SK-N-MC (cell line): ENCODE results near the gene UNC5CL.
"Not testable (repeated sequence)": the region's sequence is repeated elsewhere in the genome, so short reads cannot be mapped to it uniquely, and the experiment has no call there.

Source experiments
- DNase-seq: peaks from one replicate; pipeline ENCODE4 v3.0.0-alpha.2; 2011; ENCODE audit warnings: low read depth, low spot score
- H3K27ac ChIP-seq: fragments of 200-600 bp; sonication (generic); 2 replicates; pipeline ENCODE4 v1.5.1; 2016; ENCODE audit warnings: mixed run types
- H3K36me3 ChIP-seq: fragments of 200-600 bp; sonication (generic); 2 replicates; pipeline ENCODE4 v1.6.1; 2017; ENCODE audit warnings: antibody characterized with exemption, low read length, mixed read lengths; ENCODE audit not compliant: insufficient read depth
- H3K4me3 ChIP-seq: fragments of 200-600 bp; sonication (generic); 2 replicates; pipeline ENCODE4 v1.5.1; 2016
- H3K9ac ChIP-seq: fragments of 200-600 bp; sonication (generic); 2 replicates; pipeline ENCODE4 v1.8.0; 2017; ENCODE audit warnings: mixed run types, mixed read lengths; ENCODE audit not compliant: insufficient read length
- H3K9me3 ChIP-seq: fragments of 200-600 bp; sonication (generic); 2 replicates; pipeline ENCODE4 v1.6.1; 2017; ENCODE audit warnings: low read depth, mild to moderate bottlenecking, antibody characterized with exemption, low read length, moderate library complexity, mixed read lengths
- EZH2 ChIP-seq: fragments of 200-600 bp; sonication (generic); IDR thresholded peaks from one replicate; pipeline ENCODE4 v1.6.1; 2017; ENCODE audit warnings: antibody characterized with exemption
- FOXP2 ChIP-seq: optimal IDR thresholded peaks from 2 replicates; pipeline ENCODE3; 2011; ENCODE audit warnings: mild to moderate bottlenecking, moderate library complexity; ENCODE audit not compliant: insufficient read depth; ENCODE audit errors: extremely low read length, control extremely low read depth
- POLR2AphosphoS5 ChIP-seq: IDR thresholded peaks from 2 replicates; pipeline ENCODE4 v1.6.1; 2012; ENCODE audit warnings: mild to moderate bottlenecking, low read depth, low read length, borderline replicate concordance

Gene UNC5CL

DNA sequence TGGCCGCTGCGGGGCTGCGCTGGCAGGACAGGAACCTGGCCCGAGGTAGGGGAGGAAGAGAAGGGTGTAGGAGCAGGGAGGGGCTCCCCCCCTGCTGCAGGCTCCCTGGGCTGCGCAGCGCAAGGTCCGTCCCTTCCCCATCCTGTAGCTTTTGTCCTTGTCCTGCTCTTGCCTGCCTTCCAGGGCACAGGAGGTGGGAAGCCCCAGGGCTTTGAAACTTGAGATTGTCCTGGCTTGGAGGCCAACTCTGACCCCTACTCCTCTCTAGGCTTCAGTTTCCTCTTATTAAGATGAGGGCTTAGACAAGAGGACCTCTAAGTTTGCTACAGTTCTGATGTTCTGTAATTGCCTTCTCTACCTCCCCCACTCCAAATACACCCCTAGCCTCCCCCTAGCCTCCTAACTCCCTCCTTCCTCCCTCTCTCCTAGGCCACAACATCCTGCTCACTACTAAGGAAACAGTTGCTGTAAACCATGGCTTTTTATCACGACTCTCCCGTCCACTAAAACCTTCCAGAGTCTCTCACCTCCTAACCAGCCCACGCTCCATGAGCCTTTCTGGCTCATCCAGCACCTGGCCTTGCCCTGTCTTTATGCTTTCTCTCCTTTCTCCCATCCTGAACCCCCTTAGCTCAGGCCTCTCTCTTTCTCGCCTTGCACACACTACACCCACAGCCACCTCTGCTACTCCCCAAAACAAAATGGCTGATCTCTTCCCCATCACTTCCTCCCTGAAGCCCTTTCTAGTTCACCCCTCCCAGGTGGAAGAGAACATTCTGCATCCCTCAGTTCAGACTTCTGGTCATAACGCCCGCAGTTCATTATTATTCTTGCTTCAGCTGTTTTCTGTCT is 10.2 kb downstream of the UNC5CL start:
- H3K27ac ChIP-seq: no peak overlapping the region
- DNase-seq: no peak
- no peak overlapping the region for H3K9ac ChIP-seq
- TF ChIP-seq POLR2AphosphoS5: no peak
- no peak for TF ChIP-seq EZH2
- TF ChIP-seq FOXP2: no peak
- H3K4me3 ChIP-seq: no peak overlapping the region
- no peaks in the 10 kb centered on the region for H3K36me3 ChIP-seq
- H3K9me3 ChIP-seq: no peaks in the 10 kb centered on the region

DNA sequence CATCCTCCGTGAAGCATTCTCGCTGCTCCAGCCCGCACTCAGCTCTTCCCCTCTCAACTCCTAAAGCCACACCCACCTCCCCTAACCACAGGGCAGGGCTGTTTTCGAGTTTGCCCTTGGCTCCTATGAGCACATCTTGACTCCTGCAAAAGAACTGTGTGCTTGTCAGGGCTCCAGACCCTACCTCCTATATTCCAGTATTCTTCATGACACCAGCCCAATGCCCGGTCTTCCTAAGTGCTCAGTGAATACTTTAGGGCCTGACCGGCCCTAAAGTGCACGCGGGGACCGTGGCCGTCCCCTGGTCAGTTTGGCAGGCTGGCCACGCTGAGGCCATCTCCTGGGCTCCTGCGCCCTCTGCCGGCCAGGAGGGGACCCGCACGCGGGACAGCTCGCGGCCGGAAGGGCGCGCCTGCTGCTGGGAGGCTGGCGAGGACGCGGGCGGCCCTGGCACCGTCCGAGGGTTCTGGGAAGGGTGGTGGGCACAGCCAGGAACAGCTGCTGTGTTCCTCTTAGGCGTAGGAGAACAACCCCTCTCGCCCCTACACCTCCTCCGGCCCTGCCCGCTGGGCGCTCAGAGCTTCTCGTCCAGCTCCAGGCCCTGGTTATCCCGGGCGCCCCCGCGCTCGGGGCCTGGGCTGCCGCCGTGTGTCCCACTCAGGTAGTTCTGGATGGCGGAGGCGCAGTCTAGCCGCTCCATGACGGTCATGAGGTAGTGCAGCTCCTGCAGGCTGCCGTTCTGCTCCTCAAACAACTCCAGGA is 11.0 kb downstream of the UNC5CL start:
- H3K27ac ChIP-seq: no peak overlapping the region
- TF ChIP-seq FOXP2: no peak
- TF ChIP-seq POLR2AphosphoS5: no peak
- TF ChIP-seq EZH2: no peak
- no peak overlapping the region for H3K9ac ChIP-seq
- no peaks in the 10 kb centered on the region for H3K36me3 ChIP-seq
- no peaks in the 10 kb centered on the region for H3K9me3 ChIP-seq
- no peak for DNase-seq
- no peak overlapping the region for H3K4me3 ChIP-seq

DNA sequence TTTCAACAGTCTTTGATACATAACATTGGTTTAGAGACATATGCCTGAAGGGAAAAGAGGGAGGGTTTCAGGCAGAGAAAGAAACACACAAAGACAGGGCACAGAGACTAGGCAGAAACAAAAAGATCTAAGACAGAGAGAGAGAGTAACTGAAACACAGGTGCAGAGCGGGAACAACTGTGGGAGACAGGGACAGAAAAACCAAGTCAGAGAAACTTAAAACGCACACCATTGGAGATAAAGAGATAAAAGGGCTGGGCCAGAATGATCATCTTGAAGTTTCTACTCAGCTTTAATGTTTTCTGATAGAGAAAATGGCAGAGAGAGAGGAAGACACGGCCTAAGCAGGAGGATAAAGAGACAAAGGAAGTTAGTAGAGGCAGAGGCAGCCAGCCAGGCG is 11.8 kb downstream of the UNC5CL start:
- no peaks in the 10 kb centered on the region for H3K36me3 ChIP-seq
- no peak for DNase-seq
- no peak overlapping the region for H3K27ac ChIP-seq
- no peaks in the 10 kb centered on the region for H3K9me3 ChIP-seq
- H3K4me3 ChIP-seq: no peak overlapping the region
- no peak overlapping the region for H3K9ac ChIP-seq
- TF ChIP-seq POLR2AphosphoS5: no peak
- TF ChIP-seq EZH2: no peak

DNA sequence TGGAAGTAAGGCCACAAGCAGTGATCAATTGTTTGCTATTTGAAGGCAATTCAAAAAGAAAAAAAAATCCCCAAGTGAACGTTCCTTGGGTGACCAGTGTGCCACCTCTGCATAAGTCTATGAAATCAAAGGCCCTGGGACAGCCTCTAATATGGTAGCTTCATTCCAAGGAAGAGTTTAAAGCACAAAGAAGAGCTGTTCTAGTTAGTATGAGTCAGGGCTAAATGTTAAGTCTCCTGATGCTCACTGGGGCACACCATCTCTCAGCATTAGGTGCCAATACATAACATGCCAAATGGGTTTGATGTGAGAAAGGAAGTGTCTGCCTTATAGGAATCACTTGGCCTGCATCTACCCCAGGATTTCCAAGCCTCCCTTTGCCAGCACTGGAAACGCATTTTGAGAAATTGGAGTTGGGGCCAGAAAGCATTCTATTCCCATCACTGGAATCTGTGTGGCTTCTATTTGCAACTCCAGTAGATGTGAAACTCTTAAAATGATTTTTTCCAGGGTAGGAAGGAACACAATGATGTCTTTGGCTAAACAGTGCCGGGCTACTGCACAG is 13.0 kb downstream of the UNC5CL start:
- no peak overlapping the region for H3K9ac ChIP-seq

DNA sequence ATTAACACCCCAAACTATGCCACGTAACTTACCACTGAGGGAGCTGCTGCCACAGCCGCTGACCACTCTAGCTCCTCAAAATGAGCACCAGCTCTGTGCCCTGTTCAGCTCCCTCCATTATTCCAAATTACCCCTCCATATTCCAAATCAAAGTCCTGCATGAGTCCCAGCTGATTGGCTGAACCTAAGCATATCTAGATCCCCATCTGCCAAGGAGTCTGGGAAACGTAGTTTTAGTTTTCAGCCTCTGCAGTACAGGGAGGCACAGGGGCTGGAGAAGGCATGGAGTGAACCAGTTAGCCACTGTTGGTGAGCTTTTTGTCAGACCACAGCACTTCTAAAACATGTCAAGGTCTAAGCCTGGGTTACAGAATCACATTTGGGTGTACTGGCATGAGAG is 15.9 kb downstream of the UNC5CL start:
- Histone ChIP-seq H3K9me3 (no peaks in the 10 kb centered on the region), H3K4me3 (no peak overlapping the region), H3K9ac (no peak overlapping the region), H3K36me3 (no peaks in the 10 kb centered on the region), H3K27ac (no peak overlapping the region)
- TF ChIP-seq EZH2: no peak
- TF ChIP-seq FOXP2: no peak
- TF ChIP-seq POLR2AphosphoS5: no peak
- no peak for DNase-seq

More for the DNA sequence above, 13.0 kb downstream of the UNC5CL start:
- Histone ChIP-seq H3K4me3 (no peak overlapping the region), H3K27ac (no peak overlapping the region), H3K9me3 (no peaks in the 10 kb centered on the region), H3K36me3 (no peaks in the 10 kb centered on the region)
- DNase-seq: no peak
- no peak for TF ChIP-seq POLR2AphosphoS5
- TF ChIP-seq EZH2: no peak
- TF ChIP-seq FOXP2: no peak

DNA sequence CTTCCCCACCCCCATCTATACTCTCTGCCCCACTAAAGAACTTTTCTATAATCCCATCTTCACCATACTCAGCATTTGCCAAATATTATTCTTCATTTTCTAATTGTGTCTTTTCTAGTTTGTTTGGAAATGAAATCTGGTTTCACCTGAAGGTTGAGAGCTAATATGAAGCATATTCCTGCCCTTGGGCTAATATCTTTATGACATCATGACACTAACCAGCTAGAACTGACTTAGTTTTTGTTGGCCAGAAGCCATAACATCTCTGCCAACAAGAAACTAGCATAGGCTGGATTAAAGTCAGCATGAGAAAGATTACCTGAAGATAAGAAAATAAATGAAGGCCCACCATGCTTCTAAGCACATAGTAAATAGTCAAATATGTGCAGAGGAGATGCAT is 16.7 kb downstream of the UNC5CL start:
- Histone ChIP-seq H3K9ac (no peak overlapping the region), H3K4me3 (no peak overlapping the region), H3K9me3 (no peaks in the 10 kb centered on the region), H3K36me3 (no peaks in the 10 kb centered on the region), H3K27ac (no peak overlapping the region)
- TF ChIP-seq FOXP2 (no peak), EZH2 (no peak), POLR2AphosphoS5 (no peak)
- no peak for DNase-seq

DNA sequence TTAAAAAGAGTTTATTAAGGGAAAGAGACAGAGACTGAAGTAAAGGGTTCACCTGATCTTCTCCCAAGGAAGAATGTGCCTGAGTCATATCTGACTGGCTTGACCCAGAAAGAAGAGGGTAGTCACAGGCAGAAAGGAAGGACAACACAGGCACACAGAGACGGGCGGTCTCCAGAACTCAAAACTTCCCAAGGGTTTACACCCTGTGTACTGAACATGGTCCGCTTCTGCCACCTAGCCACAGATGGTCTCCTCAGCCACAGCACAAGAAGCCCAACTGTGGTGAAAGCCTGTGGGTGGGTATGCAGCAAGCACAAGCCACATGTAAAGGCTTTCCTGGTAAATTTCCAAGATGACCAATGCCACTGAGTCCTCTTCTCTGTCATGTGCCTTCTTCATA is 17.2 kb downstream of the UNC5CL start:
- no peak for TF ChIP-seq EZH2
- Histone ChIP-seq H3K9me3 (no peaks in the 10 kb centered on the region), H3K9ac (no peak overlapping the region), H3K4me3 (no peak overlapping the region), H3K36me3 (no peaks in the 10 kb centered on the region), H3K27ac (no peak overlapping the region)
- DNase-seq: no peak

DNA sequence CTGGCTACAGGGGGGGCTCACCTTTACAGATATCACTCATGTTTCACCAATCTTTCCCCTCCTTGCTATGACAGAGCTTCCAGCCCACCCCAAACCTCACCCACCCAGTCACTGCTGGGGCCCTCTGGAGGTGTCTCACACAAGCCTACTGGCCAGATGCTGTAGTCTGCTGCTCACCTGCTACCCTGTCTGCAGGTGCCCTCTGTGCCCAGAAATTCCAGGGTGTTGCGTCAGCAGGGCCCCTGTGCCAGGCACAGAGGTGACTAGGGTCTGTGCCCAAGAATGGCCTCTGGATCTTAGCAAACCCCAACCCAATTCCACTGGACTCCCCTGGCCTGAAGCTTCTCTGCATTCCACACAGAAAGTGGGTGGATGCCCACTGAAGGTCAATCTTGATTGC is 21.4 kb downstream of the UNC5CL start:
- no peaks in the 10 kb centered on the region for H3K36me3 ChIP-seq
- TF ChIP-seq POLR2AphosphoS5 (no peak), FOXP2 (no peak), EZH2 (no peak)
- no peak overlapping the region for H3K4me3 ChIP-seq
- no peak overlapping the region for H3K9ac ChIP-seq
- no peak for DNase-seq
- no peak overlapping the region for H3K27ac ChIP-seq
- H3K9me3 ChIP-seq: no peaks in the 10 kb centered on the region

DNA sequence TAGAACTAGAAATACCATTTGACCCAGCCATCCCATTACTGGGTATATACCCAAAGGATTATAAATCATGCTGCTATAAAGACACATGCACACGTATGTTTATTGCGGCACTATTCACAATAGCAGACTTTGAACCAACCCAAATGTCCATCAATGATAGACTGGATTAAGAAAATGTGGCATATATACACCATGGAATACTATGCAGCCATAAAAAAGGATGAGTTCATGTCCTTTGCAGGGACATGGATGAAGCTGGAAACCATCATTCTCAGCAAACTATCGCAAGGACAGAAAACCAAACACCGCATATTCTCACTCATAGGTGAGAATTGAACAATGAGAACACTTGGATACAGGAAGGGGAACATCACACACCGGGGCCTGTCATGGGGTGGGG is 23.2 kb downstream of the UNC5CL start:
- not testable (repeated sequence) for H3K27ac ChIP-seq, H3K36me3 ChIP-seq, H3K9ac ChIP-seq, DNase-seq, H3K4me3 ChIP-seq, H3K9me3 ChIP-seq
